Measurements from ENCODE around the gene NFATC2.
A peak's percentile ranks its signal among the peaks of the same experiment; 100 is the strongest.

Gene NFATC2

GRCh38 chr20:51431321-51431720 lies 111.2 kb downstream of the NFATC2 start:
- Histone ChIP-seq H3K27me3 (ENCODE audit: insufficient read depth, low read length, poor library complexity, severe bottlenecking) (no peaks in the 10 kb centered on the region), H4K20me1 (ENCODE audit: insufficient read depth, low read length, poor library complexity, severe bottlenecking) (no peaks in the 10 kb centered on the region), H3K4me1 (ENCODE audit: insufficient read depth, low read length, poor library complexity, severe bottlenecking) (peaks cover 73% of the 10 kb centered on the region), H3K4me2 (ENCODE audit: low read depth, low read length, poor library complexity, severe bottlenecking) (peak overlapping the region; percentile 70), H3K4me3 (ENCODE audit: low read length, poor library complexity, severe bottlenecking) (peak overlapping the region; percentile 38), H2AFZ (ENCODE audit: low read length) (no peak overlapping the region), H3K9me2 (replicated peaks; ENCODE audit: low read depth, low read length) (no peaks in the 10 kb centered on the region), H3K36me3 (ENCODE audit: insufficient read depth, low read length) (peaks cover 48% of the 10 kb centered on the region; the same call in 1 of the 2 replicates), H3F3A (ENCODE audit: low read depth) (peaks cover 15% of the 10 kb centered on the region), H3K79me2 (ENCODE audit: insufficient read depth, low read length) (peaks cover 19% of the 10 kb centered on the region), H3K9ac (ENCODE audit: low read depth, low read length, poor library complexity, severe bottlenecking) (peak overlapping the region; percentile 23), H3K9me3 (ENCODE audit: insufficient read depth, low read depth, low read length) (no peaks in the 10 kb centered on the region)
- no peak for TF ChIP-seq CTCF (conservative IDR thresholded peaks at IDR 0.05; ENCODE audit: low read length)

- peak overlapping the region; percentile 38 for H3K4me3 ChIP-seq (ENCODE audit: low read length, poor library complexity, severe bottlenecking)
- H3F3A ChIP-seq (ENCODE audit: low read depth) = peaks cover 15% of the 10 kb centered on the region
- peaks cover 24% of the 10 kb centered on the region for H3K79me2 ChIP-seq (ENCODE audit: insufficient read depth, low read length)
- H3K9me2 ChIP-seq (replicated peaks; ENCODE audit: low read depth, low read length) = no peaks in the 10 kb centered on the region
- H2AFZ ChIP-seq (ENCODE audit: low read length) = no peak overlapping the region
- no peak for TF ChIP-seq EZH2phosphoT487 (IDR thresholded peaks at IDR 0.05; ENCODE audit: borderline replicate concordance)
- TF ChIP-seq CTCF (conservative IDR thresholded peaks at IDR 0.05; ENCODE audit: low read length) = no peak
- peaks cover 77% of the 10 kb centered on the region for H3K4me1 ChIP-seq (ENCODE audit: insufficient read depth, low read length, poor library complexity, severe bottlenecking)
- no peaks in the 10 kb centered on the region for H3K27me3 ChIP-seq (ENCODE audit: insufficient read depth, low read length, poor library complexity, severe bottlenecking)
- peak overlapping the region; percentile 70 for H3K4me2 ChIP-seq (ENCODE audit: low read depth, low read length, poor library complexity, severe bottlenecking)
- no peaks in the 10 kb centered on the region for H3K9me3 ChIP-seq (ENCODE audit: insufficient read depth, low read depth, low read length)
- H3K9ac ChIP-seq (ENCODE audit: low read depth, low read length, poor library complexity, severe bottlenecking) = peak overlapping the region; percentile 23
- no peaks in the 10 kb centered on the region for H4K20me1 ChIP-seq (ENCODE audit: insufficient read depth, low read length, poor library complexity, severe bottlenecking)
- H3K36me3 ChIP-seq (ENCODE audit: insufficient read depth, low read length) = peaks cover 48% of the 10 kb centered on the region; the same call in 1 of the 2 replicates
Measured at GRCh38 chr20:51430198-51430950, 112.1 kb downstream of the NFATC2 start.

- Histone ChIP-seq H4K20me1 (ENCODE audit: insufficient read depth, low read length, poor library complexity, severe bottlenecking) (no peaks in the 10 kb centered on the region), H3K9me2 (replicated peaks; ENCODE audit: low read depth, low read length) (no peaks in the 10 kb centered on the region), H3K36me3 (ENCODE audit: insufficient read depth, low read length) (peaks cover 43% of the 10 kb centered on the region; the same call in 1 of the 2 replicates), H3K79me2 (ENCODE audit: insufficient read depth, low read length) (peaks cover 24% of the 10 kb centered on the region), H3K9ac (ENCODE audit: low read depth, low read length, poor library complexity, severe bottlenecking) (no peak overlapping the region), H2AFZ (ENCODE audit: low read length) (no peak overlapping the region), H3K4me3 (ENCODE audit: low read length, poor library complexity, severe bottlenecking) (no peak overlapping the region), H3K4me2 (ENCODE audit: low read depth, low read length, poor library complexity, severe bottlenecking) (no peak overlapping the region), H3K9me3 (ENCODE audit: insufficient read depth, low read depth, low read length) (no peaks in the 10 kb centered on the region), H3F3A (ENCODE audit: low read depth) (peaks cover 15% of the 10 kb centered on the region), H3K27me3 (ENCODE audit: insufficient read depth, low read length, poor library complexity, severe bottlenecking) (no peaks in the 10 kb centered on the region), H3K4me1 (ENCODE audit: insufficient read depth, low read length, poor library complexity, severe bottlenecking) (peaks cover 77% of the 10 kb centered on the region)
- TF ChIP-seq EZH2phosphoT487 (IDR thresholded peaks at IDR 0.05; ENCODE audit: borderline replicate concordance) = no peak
- no peak for TF ChIP-seq CTCF (conservative IDR thresholded peaks at IDR 0.05; ENCODE audit: low read length)
Measured at GRCh38 chr20:51429696-51430095, 112.8 kb downstream of the NFATC2 start.
